ENCODE data around the gene RAP1A. TPM values are rescaled to one million over a fixed set of nuclear protein-coding genes. Genes with fewer than 3 reads are reported as not detected.

The RAP1A gene
- total and polyA plus RNA-seq, 3 experiments from 2014 or later, result 60.8 to 256 (median 252) TPM

DNA sequence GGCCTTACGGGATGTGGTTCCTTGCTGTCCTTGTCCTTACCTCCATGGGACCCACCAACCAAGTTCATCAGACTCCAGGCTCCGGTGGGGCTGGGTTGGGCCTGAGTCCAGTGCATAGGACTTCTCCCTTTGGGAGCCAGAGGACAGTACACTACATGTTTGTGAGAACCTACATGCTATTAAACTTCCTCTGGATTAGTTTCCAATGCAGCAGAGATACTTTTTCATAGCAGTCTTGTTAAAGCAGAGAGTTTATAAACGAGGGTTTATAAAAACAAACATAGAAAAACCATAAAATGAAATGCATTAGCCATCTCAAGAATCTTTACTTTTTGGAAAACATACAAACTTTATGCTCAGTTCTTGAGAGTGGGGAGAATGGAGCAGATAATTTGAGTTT lies 86.3 kb downstream of the RAP1A start:
- Histone ChIP-seq H3K4me1 (ENCODE audit: insufficient read depth, low read length) (no peaks in the 10 kb centered on the region), H3K36me3 (ENCODE audit: insufficient read depth, low read length) (peaks cover 29% of the 10 kb centered on the region), H3K9me3 (ENCODE audit: low read length) (no peaks in the 10 kb centered on the region), H3K27ac (ENCODE audit: low read depth, low read length) (no peak overlapping the region), H3K27me3 (ENCODE audit: insufficient read depth, low read length, poor library complexity, severe bottlenecking) (no peaks in the 10 kb centered on the region), H3K4me3 (ENCODE audit: low read length) (no peak overlapping the region)
- H3K27me3 Mint-ChIP-seq, result no peaks in the 10 kb centered on the region
- POLR2A ChIA-PET, result no interaction called here
- H3K9me3 Mint-ChIP-seq, result no peaks in the 10 kb centered on the region
- no peak overlapping the region for H3K4me3 Mint-ChIP-seq
- H3K36me3 Mint-ChIP-seq, result peaks cover 0 to 85% (median 22%) of the 10 kb centered on the region in 3 donors
- no peak for DNase-seq
- H3K4me1 Mint-ChIP-seq, result peaks cover 4 to 20% (median 13%) of the 10 kb centered on the region in 3 donors
- peak overlapping the region in 5 of 8 donors; percentile 31 to 72 (median 37) for H3K27ac Mint-ChIP-seq
- CTCF ChIA-PET, result interaction anchor here (1.0 to 1.4 kb wide), 2 partner anchors 14 to 198 kb away, joined by 3 read pairs; no protein-coding TSS in a partner anchor

GRCh38 chr1:111706921-111707320 lies 87.3 kb downstream of the RAP1A start:
- Mint-ChIP-seq H3K27me3 (no peaks in the 10 kb centered on the region), H3K36me3 (peaks cover 0 to 85% (median 18%) of the 10 kb centered on the region in 3 donors), H3K4me1 (peaks cover 4 to 17% (median 12%) of the 10 kb centered on the region in 3 donors), H3K27ac (peak overlapping the region in 6 of 8 donors; percentile 36 to 91 (median 70)), H3K9me3 (no peaks in the 10 kb centered on the region), H3K4me3 (no peak overlapping the region)
- ChIA-PET POLR2A (no interaction called here), CTCF (interaction anchor here (0.9 kb wide), 1 partner anchor 199 kb away, joined by 3 read pairs; no protein-coding TSS in a partner anchor)
- no peak overlapping the region for H3K27ac ChIP-seq (ENCODE audit: low read depth, low read length)
- H3K36me3 ChIP-seq (ENCODE audit: insufficient read depth, low read length), result peaks cover 21% of the 10 kb centered on the region
- H3K4me3 ChIP-seq (ENCODE audit: low read length), result no peak overlapping the region
- H3K4me1 ChIP-seq (ENCODE audit: insufficient read depth, low read length), result no peaks in the 10 kb centered on the region
- no peaks in the 10 kb centered on the region for H3K9me3 ChIP-seq (ENCODE audit: low read length)
- no peaks in the 10 kb centered on the region for H3K27me3 ChIP-seq (ENCODE audit: insufficient read depth, low read length, poor library complexity, severe bottlenecking)
- no peak for DNase-seq

DNA sequence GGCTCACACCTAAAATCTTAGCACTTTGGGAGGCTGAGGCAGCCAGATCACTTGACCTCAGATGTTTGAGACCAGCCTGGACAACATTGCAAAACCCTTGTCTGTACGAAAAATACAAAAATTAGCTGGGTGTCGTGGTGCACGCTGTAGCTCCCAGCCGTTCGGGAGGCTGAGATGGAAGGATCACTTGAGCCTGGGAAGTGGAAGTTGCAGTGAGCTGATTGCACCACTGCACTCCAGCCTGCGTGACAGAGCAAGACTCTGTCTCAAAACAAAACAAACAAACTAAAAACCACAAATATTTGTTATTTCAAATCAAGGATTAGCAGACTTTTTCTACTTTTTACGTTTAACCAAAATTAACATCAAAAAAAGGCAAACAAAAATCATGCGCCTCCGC lies 88.3 kb downstream of the RAP1A start:
- no peak overlapping the region for H3K4me3 Mint-ChIP-seq
- H3K9me3 Mint-ChIP-seq, result no peaks in the 10 kb centered on the region
- CTCF ChIA-PET, result interaction anchor here (0.9 kb wide), 1 partner anchor 200 kb away, joined by 3 read pairs; no protein-coding TSS in a partner anchor
- Histone ChIP-seq H3K27me3 (ENCODE audit: insufficient read depth, low read length, poor library complexity, severe bottlenecking) (no peaks in the 10 kb centered on the region), H3K27ac (ENCODE audit: low read depth, low read length) (no peak overlapping the region), H3K36me3 (ENCODE audit: insufficient read depth, low read length) (peaks cover 21% of the 10 kb centered on the region), H3K4me1 (ENCODE audit: insufficient read depth, low read length) (no peaks in the 10 kb centered on the region), H3K4me3 (ENCODE audit: low read length) (no peak overlapping the region), H3K9me3 (ENCODE audit: low read length) (no peaks in the 10 kb centered on the region)
- peaks cover 0 to 82% (median 18%) of the 10 kb centered on the region in 3 donors for H3K36me3 Mint-ChIP-seq
- H3K4me1 Mint-ChIP-seq, result peaks cover 2 to 17% (median 12%) of the 10 kb centered on the region in 3 donors
- H3K27ac Mint-ChIP-seq, result peak overlapping the region; percentile 8 to 85 (median 60)
- no peak for DNase-seq
- H3K27me3 Mint-ChIP-seq, result no peaks in the 10 kb centered on the region
- POLR2A ChIA-PET, result no interaction called here

- Mint-ChIP-seq H3K4me1 (peaks cover 2 to 17% (median 12%) of the 10 kb centered on the region in 3 donors), H3K27ac (peak overlapping the region in 6 of 8 donors; percentile 3 to 52 (median 10)), H3K36me3 (peaks cover 0 to 70% (median 11%) of the 10 kb centered on the region in 3 donors), H3K27me3 (no peaks in the 10 kb centered on the region), H3K4me3 (no peak overlapping the region), H3K9me3 (no peaks in the 10 kb centered on the region)
- POLR2A ChIA-PET, result no interaction called here
- H3K27me3 ChIP-seq (ENCODE audit: insufficient read depth, low read length, poor library complexity, severe bottlenecking), result no peaks in the 10 kb centered on the region
- CTCF ChIA-PET, result no interaction called here
- no peak for DNase-seq
- H3K4me3 ChIP-seq (ENCODE audit: low read length), result no peak overlapping the region
- no peak overlapping the region for H3K27ac ChIP-seq (ENCODE audit: low read depth, low read length)
- no peaks in the 10 kb centered on the region for H3K9me3 ChIP-seq (ENCODE audit: low read length)
- H3K4me1 ChIP-seq (ENCODE audit: insufficient read depth, low read length), result no peaks in the 10 kb centered on the region
- peaks cover 10% of the 10 kb centered on the region for H3K36me3 ChIP-seq (ENCODE audit: insufficient read depth, low read length)
Measured at GRCh38 chr1:111709986-111710385, 90.4 kb downstream of the RAP1A start.

- Histone ChIP-seq H3K27ac (ENCODE audit: low read depth, low read length) (no peak overlapping the region), H3K9me3 (ENCODE audit: low read length) (no peaks in the 10 kb centered on the region), H3K36me3 (ENCODE audit: insufficient read depth, low read length) (no peaks in the 10 kb centered on the region), H3K4me3 (ENCODE audit: low read length) (no peak overlapping the region), H3K4me1 (ENCODE audit: insufficient read depth, low read length) (no peaks in the 10 kb centered on the region), H3K27me3 (ENCODE audit: insufficient read depth, low read length, poor library complexity, severe bottlenecking) (no peaks in the 10 kb centered on the region)
- Mint-ChIP-seq H3K27me3 (peaks cover 0 to 2% of the 10 kb centered on the region in 2 donors), H3K4me3 (no peak overlapping the region), H3K4me1 (peaks cover 0 to 8% (median 1%) of the 10 kb centered on the region in 3 donors), H3K36me3 (peaks cover 3 to 38% (median 5%) of the 10 kb centered on the region in 3 donors), H3K27ac (no peak overlapping the region), H3K9me3 (no peaks in the 10 kb centered on the region)
- ChIA-PET POLR2A (no interaction called here), CTCF (interaction anchor here (0.7 to 5.7 kb wide), 7 partner anchors 13 to 208 kb away, joined by 3 to 51 read pairs (median 13); no protein-coding TSS in a partner anchor)
- no peak for DNase-seq
Measured at GRCh38 chr1:111716333-111716732, 96.7 kb downstream of the RAP1A start.

DNA sequence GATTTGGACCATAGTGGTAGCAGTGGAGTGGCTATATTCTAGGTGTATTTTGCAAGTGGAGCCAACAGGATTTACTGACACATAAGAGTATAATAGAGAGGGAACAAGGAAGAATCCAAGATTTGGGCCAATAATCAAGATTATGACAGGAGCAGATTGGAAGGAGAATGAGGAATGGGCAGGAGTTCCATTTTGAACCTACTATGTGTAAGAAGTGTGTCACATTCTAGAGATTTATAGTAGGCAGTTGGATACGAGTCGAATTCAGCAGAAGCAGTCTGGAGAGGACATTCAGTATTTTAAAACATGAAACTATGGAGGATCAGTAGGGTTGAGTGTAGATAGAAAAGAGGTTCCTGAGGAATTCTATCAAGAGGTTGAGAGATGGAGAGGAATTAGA lies 97.9 kb downstream of the RAP1A start:
- H3K4me3 Mint-ChIP-seq, result no peak overlapping the region
- H3K27ac Mint-ChIP-seq, result peak overlapping the region in 1 of 8 donors; percentile 42

GRCh38 chr1:111719135-111719534 lies 99.5 kb downstream of the RAP1A start:
- Histone ChIP-seq H3K4me3 (ENCODE audit: low read length) (no peak overlapping the region), H3K4me1 (ENCODE audit: insufficient read depth, low read length) (peaks cover 8% of the 10 kb centered on the region), H3K36me3 (ENCODE audit: insufficient read depth, low read length) (no peaks in the 10 kb centered on the region), H3K27ac (ENCODE audit: low read depth, low read length) (no peak overlapping the region), H3K9me3 (ENCODE audit: low read length) (no peaks in the 10 kb centered on the region), H3K27me3 (ENCODE audit: insufficient read depth, low read length, poor library complexity, severe bottlenecking) (no peaks in the 10 kb centered on the region)
- Mint-ChIP-seq H3K4me3 (no peak overlapping the region), H3K36me3 (peaks cover 3 to 23% (median 5%) of the 10 kb centered on the region in 3 donors), H3K27ac (peak overlapping the region in 1 of 8 donors; percentile 3), H3K27me3 (peaks cover 0 to 2% of the 10 kb centered on the region in 2 donors), H3K4me1 (peaks cover 14 to 27% (median 24%) of the 10 kb centered on the region in 3 donors), H3K9me3 (no peaks in the 10 kb centered on the region)
- DNase-seq, result no peak
- POLR2A ChIA-PET, result no interaction called here
- CTCF ChIA-PET, result interaction anchor here (1.2 kb wide), 1 partner anchor 14 kb away, joined by 3 read pairs; no protein-coding TSS in a partner anchor

More for the DNA sequence above, 97.9 kb downstream of the RAP1A start:
- DNase-seq, result no peak
- H3K4me3 ChIP-seq (ENCODE audit: low read length), result no peak overlapping the region
- H3K4me1 ChIP-seq (ENCODE audit: insufficient read depth, low read length), result no peaks in the 10 kb centered on the region
- CTCF ChIA-PET, result interaction anchor here (4.7 kb wide), 1 partner anchor 50 kb away, joined by 44 read pairs; no protein-coding TSS in a partner anchor
- H3K36me3 ChIP-seq (ENCODE audit: insufficient read depth, low read length), result no peaks in the 10 kb centered on the region
- Mint-ChIP-seq H3K9me3 (no peaks in the 10 kb centered on the region), H3K27me3 (peaks cover 0 to 2% of the 10 kb centered on the region in 2 donors), H3K36me3 (peaks cover 3 to 29% (median 5%) of the 10 kb centered on the region in 3 donors), H3K4me1 (peaks cover 1 to 10% (median 7%) of the 10 kb centered on the region in 3 donors)
- H3K27ac ChIP-seq (ENCODE audit: low read depth, low read length), result no peak overlapping the region
- POLR2A ChIA-PET, result no interaction called here
- no peaks in the 10 kb centered on the region for H3K9me3 ChIP-seq (ENCODE audit: low read length)
- H3K27me3 ChIP-seq (ENCODE audit: insufficient read depth, low read length, poor library complexity, severe bottlenecking), result no peaks in the 10 kb centered on the region

GRCh38 chr1:111719674-111720132 lies 100.1 kb downstream of the RAP1A start:
- peaks cover 15 to 29% (median 27%) of the 10 kb centered on the region in 3 donors for H3K4me1 Mint-ChIP-seq
- DNase-seq, result no peak
- peaks cover 0 to 2% of the 10 kb centered on the region in 2 donors for H3K27me3 Mint-ChIP-seq
- no peak overlapping the region for H3K4me3 ChIP-seq (ENCODE audit: low read length)
- POLR2A ChIA-PET, result no interaction called here
- CTCF ChIA-PET, result interaction anchor here (1.2 kb wide), 1 partner anchor 14 kb away, joined by 3 read pairs; no protein-coding TSS in a partner anchor
- H3K36me3 ChIP-seq (ENCODE audit: insufficient read depth, low read length), result no peaks in the 10 kb centered on the region
- no peak overlapping the region for H3K4me3 Mint-ChIP-seq
- H3K27me3 ChIP-seq (ENCODE audit: insufficient read depth, low read length, poor library complexity, severe bottlenecking), result no peaks in the 10 kb centered on the region
- H3K4me1 ChIP-seq (ENCODE audit: insufficient read depth, low read length), result peaks cover 10% of the 10 kb centered on the region
- no peaks in the 10 kb centered on the region for H3K9me3 Mint-ChIP-seq
- H3K9me3 ChIP-seq (ENCODE audit: low read length), result no peaks in the 10 kb centered on the region
- H3K27ac Mint-ChIP-seq, result peak overlapping the region in 3 of 8 donors; percentile 40 to 75 (median 74)
- peaks cover 3 to 23% (median 5%) of the 10 kb centered on the region in 3 donors for H3K36me3 Mint-ChIP-seq
- H3K27ac ChIP-seq (ENCODE audit: low read depth, low read length), result no peak overlapping the region
